ENCODE measurements around the gene TYRO3.
"Not testable (repeated sequence)": the region's sequence is repeated elsewhere in the genome, so short reads cannot be mapped to it uniquely, and the experiment has no call there.

The TYRO3 gene

DNA sequence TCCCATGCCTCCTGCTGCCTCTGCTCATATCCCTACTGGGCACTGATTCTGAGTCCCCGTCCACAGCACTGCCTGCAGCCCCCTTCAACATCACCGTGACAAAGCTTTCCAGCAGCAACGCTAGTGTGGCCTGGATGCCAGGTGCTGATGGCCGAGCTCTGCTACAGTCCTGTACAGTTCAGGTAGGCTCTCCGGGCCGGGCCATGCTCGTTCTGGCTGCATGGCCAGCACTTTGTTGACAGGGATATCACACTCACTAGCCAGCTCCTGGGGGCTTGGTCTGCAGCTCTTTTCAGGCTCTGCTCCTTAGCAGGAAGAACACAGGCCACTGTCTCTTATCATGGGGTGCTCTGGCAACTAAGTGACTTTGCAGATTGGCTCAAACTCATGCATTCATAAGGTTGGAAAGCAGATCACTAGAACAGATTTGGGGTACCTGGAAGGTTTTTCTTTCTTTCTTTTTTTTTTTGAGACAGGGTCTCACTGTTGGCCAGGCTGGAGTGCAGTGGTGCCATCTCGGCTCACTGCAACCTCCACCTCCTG lies 6.0 kb downstream of the TYRO3 start:
- Histone ChIP-seq H3K4me3 (ENCODE audit: low read depth, low read length) (no peak overlapping the region), H3K36me3 (ENCODE audit: insufficient read depth, low read length) (no peaks in the 10 kb centered on the region), H3K79me2 (ENCODE audit: control insufficient read depth, insufficient read depth, low read length, unreplicated experiment) (no peaks in the 10 kb centered on the region), H2AFZ (ENCODE audit: low read length, unreplicated experiment) (no peak overlapping the region), H3K4me1 (ENCODE audit: control insufficient read depth, insufficient read depth, low read length, unreplicated experiment) (peaks cover 4% of the 10 kb centered on the region), H3K27me3 (ENCODE audit: insufficient read depth, low read length) (no peaks in the 10 kb centered on the region), H3K27ac (ENCODE audit: low read depth, low read length) (no peak overlapping the region)

GRCh38 chr15:41565702-41566101 lies 6.7 kb downstream of the TYRO3 start:
- H3K79me2 ChIP-seq (ENCODE audit: control insufficient read depth, insufficient read depth, low read length, unreplicated experiment) = no peaks in the 10 kb centered on the region
- no peaks in the 10 kb centered on the region for H3K27me3 ChIP-seq (ENCODE audit: insufficient read depth, low read length)
- no peak overlapping the region for H3K27ac ChIP-seq (ENCODE audit: low read depth, low read length)
- H3K36me3 ChIP-seq (ENCODE audit: insufficient read depth, low read length) = no peaks in the 10 kb centered on the region
- peaks cover 4% of the 10 kb centered on the region for H3K4me1 ChIP-seq (ENCODE audit: control insufficient read depth, insufficient read depth, low read length, unreplicated experiment)
- no peak overlapping the region for H2AFZ ChIP-seq (ENCODE audit: low read length, unreplicated experiment)
- no peak overlapping the region for H3K4me3 ChIP-seq (ENCODE audit: low read depth, low read length)

GRCh38 chr15:41566121-41566885 lies 7.3 kb downstream of the TYRO3 start:
- peaks cover 4% of the 10 kb centered on the region for H3K4me1 ChIP-seq (ENCODE audit: control insufficient read depth, insufficient read depth, low read length, unreplicated experiment)
- no peaks in the 10 kb centered on the region for H3K79me2 ChIP-seq (ENCODE audit: control insufficient read depth, insufficient read depth, low read length, unreplicated experiment)
- no peaks in the 10 kb centered on the region for H3K27me3 ChIP-seq (ENCODE audit: insufficient read depth, low read length)
- H3K27ac ChIP-seq (ENCODE audit: low read depth, low read length) = no peak overlapping the region
- no peak overlapping the region for H3K4me3 ChIP-seq (ENCODE audit: low read depth, low read length)
- H2AFZ ChIP-seq (ENCODE audit: low read length, unreplicated experiment) = no peak overlapping the region
- H3K36me3 ChIP-seq (ENCODE audit: insufficient read depth, low read length) = no peaks in the 10 kb centered on the region

DNA sequence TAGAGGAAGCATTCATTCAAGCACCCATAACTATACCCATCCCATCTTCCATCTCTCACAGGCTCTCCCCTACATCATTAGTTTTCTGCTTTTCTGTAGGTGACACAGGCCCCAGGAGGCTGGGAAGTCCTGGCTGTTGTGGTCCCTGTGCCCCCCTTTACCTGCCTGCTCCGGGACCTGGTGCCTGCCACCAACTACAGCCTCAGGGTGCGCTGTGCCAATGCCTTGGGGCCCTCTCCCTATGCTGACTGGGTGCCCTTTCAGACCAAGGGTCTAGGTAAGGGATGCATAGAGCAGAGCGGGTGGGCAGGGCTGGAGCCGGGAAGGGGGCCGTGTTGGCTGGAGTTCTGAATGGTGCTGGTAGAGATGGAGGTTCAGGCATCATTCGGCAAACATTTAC lies 8.2 kb downstream of the TYRO3 start:
- Histone ChIP-seq H3K36me3 (ENCODE audit: insufficient read depth, low read length) (no peaks in the 10 kb centered on the region), H3K27ac (ENCODE audit: low read depth, low read length) (no peak overlapping the region), H3K79me2 (ENCODE audit: control insufficient read depth, insufficient read depth, low read length, unreplicated experiment) (no peaks in the 10 kb centered on the region), H3K4me1 (ENCODE audit: control insufficient read depth, insufficient read depth, low read length, unreplicated experiment) (peaks cover 4% of the 10 kb centered on the region), H3K27me3 (ENCODE audit: insufficient read depth, low read length) (no peaks in the 10 kb centered on the region), H2AFZ (ENCODE audit: low read length, unreplicated experiment) (no peak overlapping the region), H3K4me3 (ENCODE audit: low read depth, low read length) (no peak overlapping the region)

- Histone ChIP-seq H3K27ac (ENCODE audit: low read depth, low read length) (no peak overlapping the region), H3K4me3 (ENCODE audit: low read depth, low read length) (no peak overlapping the region), H3K27me3 (ENCODE audit: insufficient read depth, low read length) (no peaks in the 10 kb centered on the region), H3K4me1 (ENCODE audit: control insufficient read depth, insufficient read depth, low read length, unreplicated experiment) (peaks cover 4% of the 10 kb centered on the region), H3K36me3 (ENCODE audit: insufficient read depth, low read length) (no peaks in the 10 kb centered on the region), H2AFZ (ENCODE audit: low read length, unreplicated experiment) (no peak overlapping the region), H3K79me2 (ENCODE audit: control insufficient read depth, insufficient read depth, low read length, unreplicated experiment) (no peaks in the 10 kb centered on the region)
Measured at GRCh38 chr15:41567862-41568261, 8.8 kb downstream of the TYRO3 start.

GRCh38 chr15:41568350-41569017 lies 9.5 kb downstream of the TYRO3 start:
- Histone ChIP-seq H3K4me1 (ENCODE audit: control insufficient read depth, insufficient read depth, low read length, unreplicated experiment) (peaks cover 4% of the 10 kb centered on the region), H3K79me2 (ENCODE audit: control insufficient read depth, insufficient read depth, low read length, unreplicated experiment) (no peaks in the 10 kb centered on the region), H3K36me3 (ENCODE audit: insufficient read depth, low read length) (no peaks in the 10 kb centered on the region), H3K27me3 (ENCODE audit: insufficient read depth, low read length) (no peaks in the 10 kb centered on the region), H3K4me3 (ENCODE audit: low read depth, low read length) (no peak overlapping the region), H2AFZ (ENCODE audit: low read length, unreplicated experiment) (no peak overlapping the region), H3K27ac (ENCODE audit: low read depth, low read length) (no peak overlapping the region)

- H3K27ac ChIP-seq (ENCODE audit: low read depth, low read length); H3K36me3 ChIP-seq (ENCODE audit: insufficient read depth, low read length); H3K4me3 ChIP-seq (ENCODE audit: low read depth, low read length); H3K79me2 ChIP-seq (ENCODE audit: control insufficient read depth, insufficient read depth, low read length, unreplicated experiment); H3K27me3 ChIP-seq (ENCODE audit: insufficient read depth, low read length); H3K4me1 ChIP-seq (ENCODE audit: control insufficient read depth, insufficient read depth, low read length, unreplicated experiment); H2AFZ ChIP-seq (ENCODE audit: low read length, unreplicated experiment): not testable (repeated sequence)
Measured at GRCh38 chr15:41569232-41569631, 10.2 kb downstream of the TYRO3 start.

- Histone ChIP-seq H3K27me3 (ENCODE audit: insufficient read depth, low read length) (no peaks in the 10 kb centered on the region), H3K79me2 (ENCODE audit: control insufficient read depth, insufficient read depth, low read length, unreplicated experiment) (no peaks in the 10 kb centered on the region), H3K36me3 (ENCODE audit: insufficient read depth, low read length) (no peaks in the 10 kb centered on the region), H3K27ac (ENCODE audit: low read depth, low read length) (no peak overlapping the region), H2AFZ (ENCODE audit: low read length, unreplicated experiment) (no peak overlapping the region), H3K4me3 (ENCODE audit: low read depth, low read length) (no peak overlapping the region), H3K4me1 (ENCODE audit: control insufficient read depth, insufficient read depth, low read length, unreplicated experiment) (peaks cover 4% of the 10 kb centered on the region)
Measured at GRCh38 chr15:41570764-41571163, 11.8 kb downstream of the TYRO3 start.

DNA sequence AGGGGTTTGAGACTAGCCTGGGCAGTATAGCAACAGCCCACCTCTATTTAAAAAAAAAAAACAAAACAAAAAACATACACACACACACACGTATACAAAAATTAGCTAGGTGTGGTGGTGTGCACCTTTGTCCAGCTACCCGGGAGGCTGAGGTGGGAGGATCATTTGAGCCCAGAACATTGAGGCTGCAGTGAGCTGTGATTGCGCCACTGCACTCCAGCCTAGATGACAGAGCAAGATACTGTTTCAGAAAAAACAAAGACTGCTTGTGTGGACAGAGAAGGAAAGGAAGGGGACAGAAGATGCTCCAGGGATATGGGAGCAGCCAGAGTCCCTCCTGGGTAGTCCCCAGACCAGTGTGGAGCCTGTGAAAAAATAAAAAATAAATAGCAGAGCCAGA lies 12.9 kb downstream of the TYRO3 start:
- Histone ChIP-seq H3K79me2 (ENCODE audit: control insufficient read depth, insufficient read depth, low read length, unreplicated experiment) (no peaks in the 10 kb centered on the region), H3K36me3 (ENCODE audit: insufficient read depth, low read length) (no peaks in the 10 kb centered on the region)

DNA sequence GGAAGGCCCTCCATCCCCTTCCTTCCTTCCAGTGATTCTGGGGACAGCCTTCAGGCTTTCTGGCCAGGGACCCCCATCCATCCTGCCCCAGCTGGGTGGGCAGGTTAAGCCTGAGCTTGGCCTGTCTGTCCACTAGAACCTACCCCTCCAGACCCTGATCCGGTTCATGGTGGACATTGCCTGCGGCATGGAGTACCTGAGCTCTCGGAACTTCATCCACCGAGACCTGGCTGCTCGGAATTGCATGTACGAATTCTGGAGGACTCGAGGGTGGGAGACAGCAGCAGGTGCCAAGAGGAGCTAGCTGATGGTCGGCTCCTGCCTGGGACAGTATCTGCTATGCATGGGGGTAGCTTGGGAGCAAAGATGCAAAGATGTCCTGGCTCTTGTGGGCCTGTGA lies 13.9 kb downstream of the TYRO3 start:
- Histone ChIP-seq H3K36me3 (ENCODE audit: insufficient read depth, low read length) (no peaks in the 10 kb centered on the region), H3K27ac (ENCODE audit: low read depth, low read length) (no peak overlapping the region), H3K4me1 (ENCODE audit: control insufficient read depth, insufficient read depth, low read length, unreplicated experiment) (no peaks in the 10 kb centered on the region)

More for the DNA sequence above, 12.9 kb downstream of the TYRO3 start:
- H2AFZ ChIP-seq (ENCODE audit: low read length, unreplicated experiment) = no peak overlapping the region
- no peak overlapping the region for H3K4me3 ChIP-seq (ENCODE audit: low read depth, low read length)
- H3K4me1 ChIP-seq (ENCODE audit: control insufficient read depth, insufficient read depth, low read length, unreplicated experiment) = no peaks in the 10 kb centered on the region
- no peaks in the 10 kb centered on the region for H3K27me3 ChIP-seq (ENCODE audit: insufficient read depth, low read length)
- no peak overlapping the region for H3K27ac ChIP-seq (ENCODE audit: low read depth, low read length)

GRCh38 chr15:41573396-41573795 lies 14.4 kb downstream of the TYRO3 start:
- H3K79me2 ChIP-seq (ENCODE audit: control insufficient read depth, insufficient read depth, low read length, unreplicated experiment) = no peaks in the 10 kb centered on the region
- no peak overlapping the region for H3K27ac ChIP-seq (ENCODE audit: low read depth, low read length)
- no peaks in the 10 kb centered on the region for H3K36me3 ChIP-seq (ENCODE audit: insufficient read depth, low read length)
- H3K27me3 ChIP-seq (ENCODE audit: insufficient read depth, low read length) = no peaks in the 10 kb centered on the region
- no peaks in the 10 kb centered on the region for H3K4me1 ChIP-seq (ENCODE audit: control insufficient read depth, insufficient read depth, low read length, unreplicated experiment)
- H3K4me3 ChIP-seq (ENCODE audit: low read depth, low read length) = no peak overlapping the region
- no peak overlapping the region for H2AFZ ChIP-seq (ENCODE audit: low read length, unreplicated experiment)

More for the DNA sequence above, 13.9 kb downstream of the TYRO3 start:
- H3K4me3 ChIP-seq (ENCODE audit: low read depth, low read length) = no peak overlapping the region
- H2AFZ ChIP-seq (ENCODE audit: low read length, unreplicated experiment) = no peak overlapping the region
- H3K79me2 ChIP-seq (ENCODE audit: control insufficient read depth, insufficient read depth, low read length, unreplicated experiment) = no peaks in the 10 kb centered on the region
- H3K27me3 ChIP-seq (ENCODE audit: insufficient read depth, low read length) = no peaks in the 10 kb centered on the region
